SJCRH30 (cell line): ENCODE measurements around the gene EXOC3L4. TPM values are rescaled to one million over a fixed set of nuclear protein-coding genes. Genes with fewer than 3 reads are reported as not detected.

ENCODE experiments used
- DNase-seq, 2 experiments: peaks; one replicate each; pipeline ENCODE4 v3.0.0-alpha.2; 2015 to 2020
- H3K27ac ChIP-seq: fragments of 250-450 bp; sonication (Bioruptor Pico); 2 replicates; pipeline ENCODE4 v1.5.1; 2020; ENCODE audit warnings: mild to moderate bottlenecking, moderate library complexity
- H3K27me3 ChIP-seq: fragments of 250-450 bp; sonication (Bioruptor Pico); 2 replicates; pipeline ENCODE4 v1.5.1; 2020; ENCODE audit warnings: mild to moderate bottlenecking, moderate library complexity
- H3K36me3 ChIP-seq: fragments of 250-450 bp; sonication (Bioruptor Pico); 2 replicates; pipeline ENCODE4 v1.5.1; 2020; ENCODE audit warnings: mild to moderate bottlenecking, moderate library complexity
- H3K4me1 ChIP-seq: fragments of 250-450 bp; sonication (Bioruptor Pico); 2 replicates; pipeline ENCODE4 v1.5.1; 2020; ENCODE audit warnings: mild to moderate bottlenecking, moderate library complexity
- H3K4me3 ChIP-seq: fragments of 250-450 bp; sonication (Bioruptor Pico); 2 replicates; pipeline ENCODE4 v1.5.1; 2020; ENCODE audit warnings: mild to moderate bottlenecking, moderate library complexity
- H3K9me3 ChIP-seq: fragments of 250-450 bp; sonication (Bioruptor Pico); replicated peaks from 2 replicates; pipeline ENCODE4 v1.5.1; 2020; ENCODE audit warnings: mild to moderate bottlenecking, moderate library complexity
- total RNA-seq: library from RNA; depleted of rRNA; stranded (reverse); fragments of >200 nt; shearing (Covaris generic); gene quantifications from 2 replicates; pipeline ENCODE4 v1.2.3, GENCODE V29; 2014

EXOC3L4 gene
- total RNA-seq, 1 experiment from 2014 or later = not detected

DNA sequence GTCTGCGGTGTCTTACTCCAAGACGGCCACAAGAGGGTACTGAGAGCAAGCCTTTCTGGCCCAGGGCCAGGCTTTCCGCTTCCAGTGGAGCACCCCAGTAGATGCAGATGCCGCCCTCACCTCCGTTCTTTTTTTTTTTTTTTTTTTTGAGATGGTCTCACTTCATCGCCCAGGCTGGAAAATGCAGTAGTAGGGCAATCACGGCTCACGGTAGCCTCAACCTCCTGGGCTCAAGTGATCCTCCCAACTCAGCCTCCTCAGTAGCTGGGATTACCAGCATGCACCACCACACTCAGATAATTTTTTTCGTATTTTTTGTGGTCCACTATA lies 16.1 kb upstream of the EXOC3L4 start:
- Histone ChIP-seq H3K36me3 (no peaks in the 10 kb centered on the region), H3K4me1 (no peaks in the 10 kb centered on the region), H3K9me3 (no peaks in the 10 kb centered on the region), H3K4me3 (no peak overlapping the region), H3K27me3 (0 out of 2 replicates have a peak, but pooled peaks cover 5% of the 10 kb centered on the region), H3K27ac (no peak overlapping the region)
- DNase-seq = peak; percentile 78 to 90

GRCh38 chr14:103078860-103079587 lies 15.5 kb upstream of the EXOC3L4 start:
- no peak overlapping the region for H3K27ac ChIP-seq
- DNase-seq = no peak
- no peaks in the 10 kb centered on the region for H3K27me3 ChIP-seq
- H3K36me3 ChIP-seq = no peaks in the 10 kb centered on the region
- H3K9me3 ChIP-seq = no peaks in the 10 kb centered on the region
- no peaks in the 10 kb centered on the region for H3K4me1 ChIP-seq
- no peak overlapping the region for H3K4me3 ChIP-seq

GRCh38 chr14:103081951-103082350 lies 12.6 kb upstream of the EXOC3L4 start:
- H3K27me3 ChIP-seq = no peaks in the 10 kb centered on the region
- DNase-seq = no peak
- no peaks in the 10 kb centered on the region for H3K36me3 ChIP-seq

GRCh38 chr14:103084021-103084919 lies 10.3 kb upstream of the EXOC3L4 start, which contains the start of gene LBHD2:
TSS of gene LBHD2 (plus strand) at chr14:103084210. CDS start at chr14:103086013, 1,803 bp downstream.
- Histone ChIP-seq H3K9me3 (no peaks in the 10 kb centered on the region), H3K4me1 (no peaks in the 10 kb centered on the region), H3K27ac (no peak within 1 kb of the TSS), H3K4me3 (no peak within 1 kb of the TSS), H3K36me3 (no peaks in the 10 kb centered on the region), H3K27me3 (peaks cover 1% of the 10 kb centered on the region; the same call in 1 of the 2 replicates)
- DNase-seq = no peak

More at GRCh38 chr14:103081951-103082350, 12.6 kb upstream of the EXOC3L4 start:
- no peak overlapping the region for H3K27ac ChIP-seq
- no peaks in the 10 kb centered on the region for H3K4me1 ChIP-seq
- H3K4me3 ChIP-seq = no peak overlapping the region
- no peaks in the 10 kb centered on the region for H3K9me3 ChIP-seq

DNA sequence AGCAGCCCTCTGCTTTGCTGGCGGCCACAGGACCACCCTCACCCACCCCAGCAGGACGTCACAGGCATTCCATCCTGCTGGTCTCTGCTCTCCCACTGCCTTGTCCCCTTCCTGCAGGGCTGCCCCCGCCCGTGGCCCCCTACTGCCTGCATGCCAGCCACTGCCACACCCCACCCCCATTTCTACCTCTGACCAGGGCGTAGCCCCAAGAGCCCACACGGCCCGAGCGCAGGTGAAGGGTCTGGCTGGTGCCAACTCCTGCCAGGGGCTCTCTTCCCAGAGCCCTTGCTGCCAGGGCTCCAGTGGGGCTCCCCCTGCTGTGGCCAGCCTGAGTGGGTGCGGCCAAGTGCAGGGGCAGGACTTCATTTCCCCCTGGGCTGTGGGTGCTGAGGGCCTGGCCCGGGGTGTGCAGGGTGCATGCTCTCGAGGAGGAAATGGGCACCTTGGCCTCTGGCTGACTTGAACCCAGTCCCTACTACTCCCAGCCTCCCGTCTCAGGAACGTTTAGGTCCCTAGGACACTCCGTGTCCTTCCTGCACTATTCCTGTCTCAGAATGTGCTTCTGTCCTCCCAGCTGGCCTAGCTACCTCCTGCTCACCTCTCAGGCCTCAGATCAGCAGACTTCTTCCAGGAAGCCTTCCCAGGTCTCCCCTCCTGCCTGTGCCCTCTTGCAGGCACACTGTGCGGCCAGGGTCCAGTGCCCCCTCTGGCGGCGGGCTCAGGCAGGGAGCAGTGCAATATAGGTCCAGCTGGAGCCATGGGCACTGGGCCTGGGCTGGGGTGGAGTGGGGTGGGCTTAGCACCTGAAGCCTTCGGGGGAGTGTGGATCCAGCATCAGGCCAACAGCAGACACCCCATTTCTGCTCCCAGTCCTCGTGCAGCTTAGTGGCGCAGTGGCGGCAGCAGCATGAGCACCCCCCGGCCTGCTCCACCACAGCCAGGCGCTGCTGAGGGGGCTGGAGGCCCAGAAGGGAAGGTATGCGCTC lies 9.1 kb upstream of the EXOC3L4 start:
- Histone ChIP-seq H3K36me3 (no peaks in the 10 kb centered on the region), H3K27ac (no peak overlapping the region), H3K27me3 (peaks cover 12% of the 10 kb centered on the region), H3K4me3 (no peak overlapping the region), H3K4me1 (no peaks in the 10 kb centered on the region), H3K9me3 (no peaks in the 10 kb centered on the region)
- no peak for DNase-seq

DNA sequence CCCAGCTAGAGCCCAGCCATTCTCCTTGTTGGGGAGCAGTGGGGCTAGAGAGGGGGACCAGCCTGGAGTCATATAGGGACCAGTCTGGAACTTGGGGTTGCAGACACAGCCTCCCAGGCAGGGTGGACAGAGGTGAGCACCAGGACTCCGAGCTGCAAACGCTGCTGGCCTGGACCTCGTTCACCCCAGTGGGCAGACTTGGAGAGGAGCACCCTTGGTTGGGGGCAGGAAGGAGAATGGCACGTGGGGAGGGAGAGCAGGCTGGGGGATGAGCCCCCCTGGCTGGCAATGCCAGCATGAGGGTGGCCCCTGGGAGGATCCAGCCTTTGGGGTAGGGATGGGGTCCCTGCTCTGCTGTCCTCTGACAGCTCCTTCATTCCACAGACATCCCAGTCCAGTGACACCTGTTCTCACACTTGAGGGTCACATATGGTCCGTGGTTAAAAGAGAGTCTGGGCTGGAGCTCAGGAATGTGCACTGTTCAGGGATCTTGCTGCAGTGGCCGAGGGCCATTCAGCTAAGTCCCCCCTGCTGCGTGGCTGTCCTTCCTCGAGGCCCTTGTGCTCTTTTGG lies 7.7 kb upstream of the EXOC3L4 start:
- H3K4me3 ChIP-seq = no peak overlapping the region
- no peak overlapping the region for H3K27ac ChIP-seq
- DNase-seq = peak in 1 of 2 experiments; percentile 27
- H3K9me3 ChIP-seq = no peaks in the 10 kb centered on the region
- H3K27me3 ChIP-seq = peaks cover 20% of the 10 kb centered on the region
- peaks cover 3% of the 10 kb centered on the region; the same call in 1 of the 2 replicates for H3K4me1 ChIP-seq
- no peaks in the 10 kb centered on the region for H3K36me3 ChIP-seq

DNA sequence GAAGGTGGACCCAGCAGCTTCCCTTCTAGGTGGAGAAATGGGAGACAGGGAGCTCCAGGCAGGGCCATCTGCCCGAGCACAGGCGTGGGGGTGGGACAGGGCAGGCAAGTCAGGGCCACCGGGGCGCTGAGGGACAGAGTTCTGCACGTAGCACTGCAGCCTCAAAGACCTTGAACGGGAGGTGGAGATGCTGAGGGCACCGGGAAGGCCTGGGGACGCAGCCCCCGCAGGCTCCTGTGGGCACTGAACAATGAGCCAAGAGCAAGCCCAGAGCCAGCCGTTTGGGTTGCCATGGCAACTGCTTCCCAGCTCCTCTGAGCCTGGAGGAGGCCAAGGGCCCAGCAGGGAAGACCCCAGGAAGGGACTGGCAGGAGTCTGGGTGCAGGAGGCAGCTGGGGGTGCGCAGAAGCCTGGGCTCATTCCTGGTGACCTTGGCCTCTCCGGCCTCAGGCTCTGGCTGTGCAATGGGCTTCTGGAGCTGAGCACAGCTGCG lies 7.1 kb upstream of the EXOC3L4 start:
- H3K27me3 ChIP-seq = peaks cover 20% of the 10 kb centered on the region
- no peak overlapping the region for H3K4me3 ChIP-seq
- H3K9me3 ChIP-seq = no peaks in the 10 kb centered on the region
- H3K27ac ChIP-seq = no peak overlapping the region
- no peaks in the 10 kb centered on the region for H3K36me3 ChIP-seq
- DNase-seq = no peak
- peaks cover 3% of the 10 kb centered on the region; the same call in 1 of the 2 replicates for H3K4me1 ChIP-seq

DNA sequence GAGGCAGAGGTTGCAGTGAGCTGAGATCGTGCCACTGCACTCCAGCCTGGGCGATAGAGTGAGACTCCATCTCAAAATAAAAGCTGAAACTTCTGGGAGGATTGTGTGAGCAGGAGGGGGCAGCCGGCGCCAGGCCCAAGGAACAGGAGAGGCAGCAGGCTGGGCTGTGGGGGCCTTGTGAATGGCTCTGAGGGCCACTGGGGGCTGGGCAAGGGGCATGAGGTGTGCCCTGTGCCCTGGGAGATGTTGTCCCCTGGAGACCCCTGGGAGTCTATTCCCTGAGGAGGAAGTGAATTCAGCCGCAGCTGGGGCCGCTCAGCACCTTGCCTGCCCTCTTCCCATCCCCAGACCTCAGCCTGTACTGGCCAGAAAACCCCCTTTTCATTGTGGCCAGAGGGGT lies 5.6 kb upstream of the EXOC3L4 start:
- H3K9me3 ChIP-seq = no peaks in the 10 kb centered on the region
- H3K27me3 ChIP-seq = peaks cover 20% of the 10 kb centered on the region
- no peaks in the 10 kb centered on the region for H3K36me3 ChIP-seq
- H3K4me3 ChIP-seq = no peak overlapping the region
- DNase-seq = no peak
- no peak overlapping the region for H3K27ac ChIP-seq
- H3K4me1 ChIP-seq = peaks cover 3% of the 10 kb centered on the region; the same call in 1 of the 2 replicates

GRCh38 chr14:103089386-103090335 lies 4.9 kb upstream of the EXOC3L4 start:
- Histone ChIP-seq H3K4me1 (peaks cover 3% of the 10 kb centered on the region; the same call in 1 of the 2 replicates), H3K4me3 (no peak overlapping the region), H3K9me3 (no peaks in the 10 kb centered on the region), H3K27me3 (peaks cover 20% of the 10 kb centered on the region), H3K36me3 (no peaks in the 10 kb centered on the region), H3K27ac (no peak overlapping the region)
- no peak for DNase-seq

DNA sequence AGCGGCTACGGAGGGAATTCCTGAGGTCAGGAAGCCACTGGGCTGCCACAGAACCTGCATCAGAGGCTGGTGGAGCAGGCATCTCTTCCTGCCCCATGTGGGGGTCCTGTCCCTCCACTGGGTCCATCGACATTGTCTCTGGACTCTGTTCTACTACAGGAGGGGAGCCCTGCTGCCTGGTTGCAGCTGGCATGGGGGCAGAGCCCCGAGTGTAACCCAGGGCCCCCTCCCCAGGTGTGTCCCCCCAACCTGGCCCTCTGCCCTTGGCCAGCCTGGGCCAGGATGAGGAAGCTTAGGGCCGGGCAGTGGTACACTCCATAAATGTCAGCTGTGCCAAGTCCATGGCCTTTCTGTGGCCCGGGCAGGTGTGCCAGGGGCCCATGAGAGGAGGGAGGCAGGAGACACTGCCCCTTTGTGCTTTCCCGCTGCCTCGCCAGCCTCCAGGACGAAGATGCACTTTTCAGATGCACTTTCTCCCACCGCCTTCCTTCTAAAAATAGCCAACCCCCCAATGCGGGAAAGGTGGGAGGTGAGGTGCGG lies 4.0 kb upstream of the EXOC3L4 start:
- Histone ChIP-seq H3K36me3 (no peaks in the 10 kb centered on the region), H3K27ac (no peak overlapping the region), H3K4me3 (no peak overlapping the region), H3K27me3 (peaks cover 20% of the 10 kb centered on the region), H3K4me1 (peaks cover 5% of the 10 kb centered on the region; the same call in 1 of the 2 replicates), H3K9me3 (no peaks in the 10 kb centered on the region)
- no peak for DNase-seq

GRCh38 chr14:103091041-103091882 lies 3.3 kb upstream of the EXOC3L4 start:
- H3K4me3 ChIP-seq = peak overlapping the region; percentile 50
- peaks cover 5% of the 10 kb centered on the region; the same call in 1 of the 2 replicates for H3K4me1 ChIP-seq
- H3K36me3 ChIP-seq = no peaks in the 10 kb centered on the region
- H3K27ac ChIP-seq = no peak overlapping the region
- peak; percentile 43 for DNase-seq
- peaks cover 20% of the 10 kb centered on the region for H3K27me3 ChIP-seq
- H3K9me3 ChIP-seq = no peaks in the 10 kb centered on the region

GRCh38 chr14:103091883-103092222 lies 2.7 kb upstream of the EXOC3L4 start:
- H3K36me3 ChIP-seq = no peaks in the 10 kb centered on the region
- peaks cover 20% of the 10 kb centered on the region for H3K27me3 ChIP-seq
- no peaks in the 10 kb centered on the region for H3K9me3 ChIP-seq
- no peak for DNase-seq
- no peak overlapping the region for H3K27ac ChIP-seq
- H3K4me3 ChIP-seq = peak overlapping the region; percentile 50
- H3K4me1 ChIP-seq = peaks cover 5% of the 10 kb centered on the region; the same call in 1 of the 2 replicates
